GM19043 (cell line): ENCODE measurements around the gene PPP1R12B.
"Not testable (repeated sequence)": the region's sequence is repeated elsewhere in the genome, so short reads cannot be mapped to it uniquely, and the experiment has no call there.

Source experiments
- ATAC-seq: cut with Tn5 transposase; IDR thresholded peaks from one replicate; pipeline ENCODE4 v1.9.1; 2021; ENCODE audit warnings: low read depth; ENCODE audit not compliant: unreplicated experiment

The PPP1R12B gene

GRCh38 chr1:202578001-202578504 lies 229.6 kb downstream of the PPP1R12B start:
- no peak for ATAC-seq

- ATAC-seq = no peak
Observed at GRCh38 chr1:202578565-202578964, 230.1 kb downstream of the PPP1R12B start.

- ATAC-seq = no peak
Observed at GRCh38 chr1:202579806-202580205, 231.3 kb downstream of the PPP1R12B start.

GRCh38 chr1:202580619-202581018 lies 232.1 kb downstream of the PPP1R12B start:
- no peak for ATAC-seq

- ATAC-seq = not testable (repeated sequence)
Observed at GRCh38 chr1:202582350-202582749, 233.9 kb downstream of the PPP1R12B start.

- no peak for ATAC-seq
Observed at GRCh38 chr1:202584707-202585589, 236.4 kb downstream of the PPP1R12B start.

GRCh38 chr1:202585590-202585933 lies 237.1 kb downstream of the PPP1R12B start:
- no peak for ATAC-seq

- ATAC-seq = no peak
Observed at GRCh38 chr1:202586018-202586821, 237.7 kb downstream of the PPP1R12B start.

- ATAC-seq = no peak
Observed at GRCh38 chr1:202586871-202587270, 238.4 kb downstream of the PPP1R12B start.

- no peak for ATAC-seq
Observed at GRCh38 chr1:202587859-202588485, 239.5 kb downstream of the PPP1R12B start.

GRCh38 chr1:202588503-202589189 lies 240.1 kb downstream of the PPP1R12B start:
- no peak for ATAC-seq

GRCh38 chr1:202589190-202589930 lies 240.9 kb downstream of the PPP1R12B start:
- ATAC-seq = no peak

- ATAC-seq = no peak
Observed at GRCh38 chr1:202590126-202590525, 241.6 kb downstream of the PPP1R12B start.

- no peak for ATAC-seq
Observed at GRCh38 chr1:202590975-202591411, 242.5 kb downstream of the PPP1R12B start.

- no peak for ATAC-seq
Observed at GRCh38 chr1:202591515-202591914, 243.0 kb downstream of the PPP1R12B start.

- ATAC-seq = no peak
Observed at GRCh38 chr1:202592146-202592545, 243.6 kb downstream of the PPP1R12B start.

- no peak for ATAC-seq
Observed at GRCh38 chr1:202593845-202594244, 245.3 kb downstream of the PPP1R12B start.

GRCh38 chr1:202596638-202597037 lies 248.1 kb downstream of the PPP1R12B start:
- ATAC-seq = no peak

- ATAC-seq = no peak
Observed at GRCh38 chr1:202597090-202597761, 248.7 kb downstream of the PPP1R12B start.
